ENCODE measurements around the gene GP9. TPM values are rescaled to one million over a fixed set of nuclear protein-coding genes. Genes with fewer than 3 reads are reported as not detected.

The GP9 gene
- total and polyA plus RNA-seq, 2 experiments from 2014 or later = not detected

DNA sequence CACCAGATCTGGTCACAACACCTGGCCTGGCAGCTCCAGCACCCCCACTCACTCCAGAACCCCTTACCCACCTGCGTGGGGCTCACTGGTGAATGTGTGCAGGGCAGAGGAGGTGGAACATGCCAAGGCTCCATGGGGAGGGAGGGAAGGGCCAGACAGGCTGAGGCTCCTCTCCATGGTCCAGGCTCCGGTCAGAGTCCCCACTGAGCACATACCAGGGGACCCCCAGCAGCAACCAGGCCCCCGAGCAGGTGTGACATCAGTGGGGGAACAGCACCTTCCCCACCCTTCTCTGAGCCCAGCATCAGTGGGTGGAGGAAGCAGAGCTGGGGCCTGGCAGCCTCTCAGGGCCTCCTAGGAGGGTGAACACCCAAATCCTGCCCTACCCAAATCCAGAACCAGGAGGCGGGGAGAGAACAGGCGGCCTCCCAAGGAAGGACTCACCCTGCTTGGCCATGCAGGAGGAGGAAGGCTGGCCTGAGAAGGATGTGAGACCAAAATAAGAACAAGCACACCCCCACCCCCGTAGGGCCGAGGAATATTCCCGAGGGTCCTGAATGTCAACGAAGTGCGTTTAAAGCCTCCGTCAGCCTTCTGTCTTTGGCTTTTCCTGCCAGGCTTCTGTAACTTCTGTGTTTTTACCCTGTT is 1.1 kb upstream of the GP9 start:
- H3K4me1 ChIP-seq (ENCODE audit: insufficient read depth) = peaks cover 2% of the 10 kb centered on the region
- H3K4me2 ChIP-seq = no peak overlapping the region
- no peaks in the 10 kb centered on the region for H3K27me3 ChIP-seq
- H3K79me2 ChIP-seq = no peaks in the 10 kb centered on the region
- H3K9me3 ChIP-seq (ENCODE audit: low read depth) = no peaks in the 10 kb centered on the region
- 85% methylated on average over 10 of the region's 11 CpGs for WGBS (ENCODE audit: low lambda C conversion rate, missing lambda C conversion rate)
- no peaks in the 10 kb centered on the region for H3K36me3 ChIP-seq (replicated peaks; ENCODE audit: insufficient read depth, low read depth)
- TF ChIP-seq, protein P1, sequence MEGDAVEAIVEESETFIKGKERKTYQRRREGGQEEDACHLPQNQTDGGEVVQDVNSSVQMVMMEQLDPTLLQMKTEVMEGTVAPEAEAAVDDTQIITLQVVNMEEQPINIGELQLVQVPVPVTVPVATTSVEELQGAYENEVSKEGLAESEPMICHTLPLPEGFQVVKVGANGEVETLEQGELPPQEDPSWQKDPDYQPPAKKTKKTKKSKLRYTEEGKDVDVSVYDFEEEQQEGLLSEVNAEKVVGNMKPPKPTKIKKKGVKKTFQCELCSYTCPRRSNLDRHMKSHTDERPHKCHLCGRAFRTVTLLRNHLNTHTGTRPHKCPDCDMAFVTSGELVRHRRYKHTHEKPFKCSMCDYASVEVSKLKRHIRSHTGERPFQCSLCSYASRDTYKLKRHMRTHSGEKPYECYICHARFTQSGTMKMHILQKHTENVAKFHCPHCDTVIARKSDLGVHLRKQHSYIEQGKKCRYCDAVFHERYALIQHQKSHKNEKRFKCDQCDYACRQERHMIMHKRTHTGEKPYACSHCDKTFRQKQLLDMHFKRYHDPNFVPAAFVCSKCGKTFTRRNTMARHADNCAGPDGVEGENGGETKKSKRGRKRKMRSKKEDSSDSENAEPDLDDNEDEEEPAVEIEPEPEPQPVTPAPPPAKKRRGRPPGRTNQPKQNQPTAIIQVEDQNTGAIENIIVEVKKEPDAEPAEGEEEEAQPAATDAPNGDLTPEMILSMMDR (IDR thresholded peaks at IDR 0.05; ENCODE audit: poor library complexity) = no peak
- TF ChIP-seq EZH2phosphoT487 (IDR thresholded peaks at IDR 0.05; ENCODE audit: low read depth, severe bottlenecking, unreplicated experiment) (no peak), EZH2 (IDR thresholded peaks at IDR 0.05; ENCODE audit: borderline replicate concordance) (no peak)
- no peak overlapping the region for H3K4me3 ChIP-seq
- no peak overlapping the region for H3K27ac ChIP-seq
- no peaks in the 10 kb centered on the region for H3K9me2 ChIP-seq (replicated peaks; ENCODE audit: insufficient read depth)
- no peak for DNase-seq (ENCODE audit: low spot score)
- H4K20me1 ChIP-seq (ENCODE audit: insufficient read depth, poor library complexity, severe bottlenecking) = no peaks in the 10 kb centered on the region
- H2AFZ ChIP-seq = no peak overlapping the region

DNA sequence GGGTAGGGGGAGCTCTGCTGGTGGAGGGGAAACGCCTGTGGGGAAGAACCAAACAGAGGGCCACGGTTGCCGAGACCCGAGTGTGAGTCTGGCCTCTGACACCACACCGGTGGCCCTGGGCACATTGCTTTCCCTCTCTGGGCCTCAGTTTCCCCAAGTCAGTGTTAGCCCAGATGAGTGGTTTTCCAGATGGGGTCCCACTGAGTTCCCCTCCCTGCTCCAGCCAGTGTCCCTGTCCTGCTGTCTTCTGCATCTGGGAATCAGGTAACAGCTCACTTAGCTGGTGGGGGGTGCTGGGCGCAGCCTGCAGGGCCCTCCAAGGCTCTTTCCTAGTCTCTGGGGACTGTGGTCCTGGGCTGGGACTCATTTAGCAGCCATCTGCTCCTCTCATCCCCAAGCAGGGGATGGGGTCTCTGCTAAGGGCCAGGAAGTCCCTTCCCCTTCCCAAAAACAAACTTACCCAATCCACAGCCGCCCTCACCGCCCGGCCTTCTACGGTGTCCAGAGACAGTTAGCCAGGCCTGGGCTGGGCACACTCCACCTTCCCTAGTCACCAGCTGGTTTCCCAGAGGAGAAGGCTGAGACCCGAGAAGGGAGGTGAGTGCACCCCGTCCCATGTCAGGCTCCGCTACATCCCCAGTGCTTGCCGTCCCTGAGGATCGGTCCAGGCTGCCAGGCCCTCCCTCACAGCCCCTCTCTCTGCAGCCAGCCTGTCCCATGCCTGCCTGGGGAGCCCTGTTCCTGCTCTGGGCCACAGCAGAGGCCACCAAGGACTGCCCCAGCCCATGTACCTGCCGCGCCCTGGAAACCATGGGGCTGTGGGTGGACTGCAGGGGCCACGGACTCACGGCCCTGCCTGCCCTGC is 676 bp downstream of the GP9 start:
- Histone ChIP-seq H3K36me3 (replicated peaks; ENCODE audit: insufficient read depth, low read depth) (no peaks in the 10 kb centered on the region), H2AFZ (no peak overlapping the region), H4K20me1 (ENCODE audit: insufficient read depth, poor library complexity, severe bottlenecking) (no peaks in the 10 kb centered on the region), H3K27me3 (no peaks in the 10 kb centered on the region), H3K4me2 (no peak overlapping the region), H3K79me2 (no peaks in the 10 kb centered on the region), H3K4me1 (ENCODE audit: insufficient read depth) (no peaks in the 10 kb centered on the region), H3K4me3 (no peak overlapping the region), H3K9me2 (replicated peaks; ENCODE audit: insufficient read depth) (no peaks in the 10 kb centered on the region), H3K9me3 (ENCODE audit: low read depth) (no peaks in the 10 kb centered on the region), H3K27ac (no peak overlapping the region)
- DNase-seq (ENCODE audit: low spot score) = no peak
- TF ChIP-seq EZH2phosphoT487 (IDR thresholded peaks at IDR 0.05; ENCODE audit: low read depth, severe bottlenecking, unreplicated experiment) (no peak), EZH2 (IDR thresholded peaks at IDR 0.05; ENCODE audit: borderline replicate concordance) (no peak)
- TF ChIP-seq, protein P1 (IDR thresholded peaks at IDR 0.05; ENCODE audit: poor library complexity) = no peak
- 92% methylated on average over 19 of the region's 19 CpGs for WGBS (ENCODE audit: low lambda C conversion rate, missing lambda C conversion rate)

DNA sequence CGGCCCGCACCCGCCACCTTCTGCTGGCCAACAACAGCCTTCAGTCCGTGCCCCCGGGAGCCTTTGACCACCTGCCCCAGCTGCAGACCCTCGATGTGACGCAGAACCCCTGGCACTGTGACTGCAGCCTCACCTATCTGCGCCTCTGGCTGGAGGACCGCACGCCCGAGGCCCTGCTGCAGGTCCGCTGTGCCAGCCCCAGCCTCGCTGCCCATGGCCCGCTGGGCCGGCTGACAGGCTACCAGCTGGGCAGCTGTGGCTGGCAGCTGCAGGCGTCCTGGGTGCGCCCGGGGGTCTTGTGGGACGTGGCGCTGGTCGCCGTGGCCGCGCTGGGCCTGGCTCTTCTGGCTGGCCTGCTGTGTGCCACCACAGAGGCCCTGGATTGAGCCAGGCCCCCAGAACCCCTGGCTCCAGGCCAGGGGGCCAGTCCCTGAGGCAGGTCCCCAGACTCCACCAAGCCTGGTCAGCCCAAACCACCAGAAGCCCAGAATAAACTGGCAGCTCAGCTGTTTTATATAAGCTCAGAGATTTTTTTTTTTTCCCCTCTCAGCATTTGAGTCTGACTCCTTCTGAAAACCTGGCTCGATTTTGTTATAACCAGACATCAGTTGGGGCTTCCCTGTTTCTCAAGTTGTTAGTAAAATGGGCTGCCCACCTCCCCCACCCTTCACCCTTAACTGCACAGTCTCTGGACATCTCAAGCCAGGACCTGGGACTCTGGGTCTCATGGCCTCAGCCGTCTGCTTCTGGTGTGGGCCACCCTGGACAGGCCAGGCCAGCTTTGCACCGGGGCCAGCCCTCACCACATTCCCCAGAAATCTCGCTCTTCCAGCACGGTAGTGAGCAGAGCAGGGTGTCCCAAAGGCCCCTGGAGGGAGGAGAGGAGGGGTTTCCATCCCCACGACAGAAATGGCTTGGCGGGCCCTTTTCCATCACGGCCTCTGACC is 1.6 kb downstream of the GP9 start:
- DNase-seq (ENCODE audit: low spot score) = no peak
- Histone ChIP-seq H3K4me2 (no peak overlapping the region), H3K36me3 (replicated peaks; ENCODE audit: insufficient read depth, low read depth) (no peaks in the 10 kb centered on the region), H3K4me1 (ENCODE audit: insufficient read depth) (no peaks in the 10 kb centered on the region), H3K9me2 (replicated peaks; ENCODE audit: insufficient read depth) (no peaks in the 10 kb centered on the region), H3K9me3 (ENCODE audit: low read depth) (no peaks in the 10 kb centered on the region), H3K79me2 (no peaks in the 10 kb centered on the region), H3K27me3 (no peaks in the 10 kb centered on the region), H3K27ac (no peak overlapping the region), H2AFZ (no peak overlapping the region), H4K20me1 (ENCODE audit: insufficient read depth, poor library complexity, severe bottlenecking) (no peaks in the 10 kb centered on the region), H3K4me3 (no peak overlapping the region)
- TF ChIP-seq, protein P1 (IDR thresholded peaks at IDR 0.05; ENCODE audit: poor library complexity) = no peak
- TF ChIP-seq EZH2phosphoT487 (IDR thresholded peaks at IDR 0.05; ENCODE audit: low read depth, severe bottlenecking, unreplicated experiment) = no peak
- TF ChIP-seq EZH2 (IDR thresholded peaks at IDR 0.05; ENCODE audit: borderline replicate concordance) = no peak
- 92% methylated on average over 32 of the region's 32 CpGs for WGBS (ENCODE audit: low lambda C conversion rate, missing lambda C conversion rate)
